H1 (cell line): ENCODE results near the gene ASTL. TPM values are rescaled to one million over a fixed set of nuclear protein-coding genes. Genes with fewer than 3 reads are reported as not detected.

ENCODE experiments used
- ASH2L ChIP-seq: fragments of 200-600, 300-600 bp; sonication (generic); IDR thresholded peaks from one replicate; pipeline ENCODE4 v1.7.1; 2017; ENCODE audit warnings: low read length
- CBX5 ChIP-seq: fragments of 300-800, 300-1000 bp; sonication (generic); IDR thresholded peaks from 2 replicates; pipeline ENCODE4 v1.7.1; 2016; ENCODE audit warnings: antibody characterized with exemption, low read length, low read depth
- CHD1 ChIP-seq: IDR thresholded peaks from 2 replicates; pipeline ENCODE4 v1.6.1; 2012; ENCODE audit warnings: low read depth, low read length, improper control_type of control experiment
- CHD7 ChIP-seq: fragments of 300-600 bp; sonication (generic); IDR thresholded peaks from 2 replicates; pipeline ENCODE4 v1.7.1; 2012; ENCODE audit warnings: low read length, moderate library complexity, mild to moderate bottlenecking, inconsistent platforms; ENCODE audit not compliant: insufficient replicate concordance
- CTBP2 ChIP-seq: IDR thresholded peaks from 2 replicates; pipeline ENCODE4 v1.7.0; 2011; ENCODE audit warnings: borderline replicate concordance, mild to moderate bottlenecking, moderate library complexity, mixed read lengths, low read length; ENCODE audit not compliant: insufficient read depth, insufficient read length
- JUN ChIP-seq: IDR thresholded peaks from 2 replicates; pipeline ENCODE4 v1.6.1; 2011; ENCODE audit warnings: low read depth, mild to moderate bottlenecking, improper control_type of control experiment, low read length
- KDM5A ChIP-seq: fragments of 200-600 bp; IDR thresholded peaks from 2 replicates; pipeline ENCODE4 v1.7.1; 2012; ENCODE audit warnings: mild to moderate bottlenecking, low read length, inconsistent platforms, mixed read lengths
- NRF1 ChIP-seq: IDR thresholded peaks from 2 replicates; pipeline ENCODE4 v1.6.1; 2011; ENCODE audit warnings: mild to moderate bottlenecking, low read depth, low read length, improper control_type of control experiment
- RAD21 ChIP-seq, 2 experiments: IDR thresholded peaks in 1 of 2; conservative IDR thresholded peaks in 1 of 2; 2 replicates each; pipeline ENCODE4 v1.6.1; 2011; ENCODE audit warnings: low read depth in 2 of 2, low read length in 2 of 2, improper control_type of control experiment in 1 of 2, inconsistent platforms in 1 of 2, mild to moderate bottlenecking in 1 of 2, moderate library complexity in 1 of 2
- SP1 ChIP-seq: IDR thresholded peaks from 2 replicates; pipeline ENCODE4 v1.6.1; 2011; ENCODE audit warnings: low read depth, low read length
- TCF12 ChIP-seq: IDR thresholded peaks from 2 replicates; pipeline ENCODE4 v1.6.1; 2011; ENCODE audit warnings: low read depth, mild to moderate bottlenecking, low read length
- ZNF274 ChIP-seq: IDR thresholded peaks from 2 replicates; pipeline ENCODE4 v1.7.0; 2012; ENCODE audit warnings: low read length, borderline replicate concordance; ENCODE audit errors: extremely low read depth
- polyA plus RNA-seq, 7 experiments: library from polyadenylated mRNA; depleted of rRNA in 3 of 7; stranded (reverse) in 5 of 7; unstranded in 2 of 7; fragments of >200 nt in 5 of 7; fragments of 200-250 nt in 2 of 7; gene quantifications; 1 replicate in 5 of 7; 2 replicates in 1 of 7; 4 replicates in 1 of 7; pipeline versions ENCODE4 v1.2.1 to v1.2.3, GENCODE V29; 2011 to 2013; ENCODE audit warnings: missing spikeins in 2 of 7, mixed read lengths in 2 of 7
- total RNA-seq: library from RNA; stranded (reverse); fragmentation: NEBNext Ultra II Directional; extraction: Animal tissue kit (Norgen Biotek cat#: 25700); gene quantifications from 2 replicates; pipeline ENCODE4 v1.2.1, GENCODE V29; 2021

The ASTL gene
- total and polyA plus RNA-seq, 2 of the 8 experiments (the other 6 are each of a cell fraction or from before 2014, with no cell fraction given): 0.60 to 1.4 TPM

DNA sequence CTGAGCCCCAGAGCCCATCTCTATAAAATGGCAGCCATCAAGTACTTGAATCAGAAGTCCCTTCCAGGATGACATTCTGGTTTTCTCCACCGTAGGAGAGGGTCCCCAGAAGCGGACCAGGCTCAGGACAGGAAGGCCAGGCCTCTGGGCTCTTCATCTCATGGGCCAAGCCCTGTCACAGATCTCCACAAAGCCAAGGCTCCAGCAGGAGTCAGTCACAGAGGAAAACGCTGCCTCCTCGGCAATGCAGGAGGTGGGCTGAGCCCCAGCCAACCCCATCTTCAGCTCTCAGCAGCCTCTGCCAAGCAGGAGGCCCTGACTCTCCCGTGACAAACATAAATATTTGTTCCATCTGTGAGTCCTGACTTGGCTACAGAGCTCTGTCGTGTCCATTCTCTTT lies 64.1 kb downstream of the ASTL start (continued):
- TF ChIP-seq CHD7: no peak
- TF ChIP-seq SP1: no peak
- TF ChIP-seq NRF1: no peak
- no peak for TF ChIP-seq CTBP2
- TF ChIP-seq CHD1: no peak
- TF ChIP-seq JUN: no peak
- no peak for TF ChIP-seq TCF12
- TF ChIP-seq CBX5: no peak
- no peak for TF ChIP-seq KDM5A
- TF ChIP-seq RAD21 (IDR thresholded peaks at IDR 0.05 in 1 of 2, conservative IDR thresholded peaks at IDR 0.05 in 1 of 2; ENCODE audit: low read depth in 2 of 2, low read length in 2 of 2): no peak
- TF ChIP-seq ZNF274: no peak
- no peak for TF ChIP-seq ASH2L
- TF ChIP-seq, all 59 proteins: peak for 0
